ENCODE measurements around the gene TMEM14B. TPM values are rescaled to one million over a fixed set of nuclear protein-coding genes. Genes with fewer than 3 reads are reported as not detected.

The TMEM14B gene
- total and polyA plus RNA-seq, 4 experiments from 2014 or later: 76.9 to 236 (median 127) TPM

GRCh38 chr6:10721850-10722569, 25.6 kb upstream of the TMEM14B start:
- H3K4me1 Mint-ChIP-seq: peaks cover 29 to 60% (median 44%) of the 10 kb centered on the region in 4 donors
- Histone ChIP-seq H3K4me1 (ENCODE audit: insufficient read depth, low read length) (peaks cover 48% of the 10 kb centered on the region), H3K36me3 (ENCODE audit: insufficient read depth, low read length) (peaks cover 4% of the 10 kb centered on the region), H3K27ac (ENCODE audit: low read depth, low read length) (peak overlapping the region; percentile 62), H3K9me3 (ENCODE audit: control insufficient read depth in 1 of 2, low read length in 2 of 2) (no peaks in the 10 kb centered on the region), H3K4me3 (ENCODE audit: low read length in 2 of 2) (peak overlapping the region; percentile 24 to 57), H3K27me3 (ENCODE audit: insufficient read depth, low read length) (no peaks in the 10 kb centered on the region)
- ChIA-PET CTCF (ENCODE audit: partially characterized antibody) (interaction anchor here (0.7 to 2.8 kb wide), 4 partner anchors 25 to 244 kb away, joined by 3 to 9 read pairs (median 4); partner anchors contain the start of gene TMEM14B), POLR2A (ENCODE audit: partially characterized antibody) (interaction anchor here (0.8 to 6.3 kb wide), 6 partner anchors 13 to 1288 kb away, joined by 3 to 118 read pairs (median 5); partner anchors contain the start of genes C6orf52, PAK1IP1 and TMEM14B)
- intact Hi-C loops (cut with micrococcal nuclease): no loop called here
- DNase-seq: no peak
- peaks cover 0 to 5% (median 0%) of the 10 kb centered on the region in 8 donors for H3K9me3 Mint-ChIP-seq
- peaks cover 5 to 9% of the 10 kb centered on the region in 2 donors for H3K36me3 Mint-ChIP-seq
- H3K27me3 Mint-ChIP-seq: no peaks in the 10 kb centered on the region
- H3K4me3 Mint-ChIP-seq: peak overlapping the region; percentile 93 to 97 (median 96)
- H3K27ac Mint-ChIP-seq: peak overlapping the region; percentile 84 to 96 (median 93)

DNA sequence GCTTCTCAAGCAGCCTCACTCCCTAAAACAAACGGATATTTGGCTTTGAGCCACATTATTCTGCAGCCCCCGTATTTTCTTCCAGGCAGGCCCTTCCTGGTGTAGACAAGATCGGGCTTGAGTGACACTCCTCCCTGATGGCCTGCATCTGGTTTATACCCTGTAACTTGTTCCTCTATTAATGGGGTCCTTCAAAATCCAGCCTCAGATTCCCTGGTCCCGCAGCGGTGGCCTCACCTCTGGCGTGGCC, 25.1 kb upstream of the TMEM14B start:
- CTCF ChIA-PET (ENCODE audit: partially characterized antibody): interaction anchor here (1.2 kb wide), 2 partner anchors 25 to 244 kb away, joined by 3 to 5 read pairs; partner anchors contain the start of gene TMEM14B
- no peaks in the 10 kb centered on the region for H3K27me3 Mint-ChIP-seq
- H3K4me3 ChIP-seq (ENCODE audit: low read length in 2 of 2): peak overlapping the region; percentile 24 to 57
- H3K9me3 Mint-ChIP-seq: peaks cover 0 to 5% (median 0%) of the 10 kb centered on the region in 8 donors
- peaks cover 5 to 12% of the 10 kb centered on the region in 2 donors for H3K36me3 Mint-ChIP-seq
- peak overlapping the region; percentile 84 to 96 (median 93) for H3K27ac Mint-ChIP-seq
- H3K4me3 Mint-ChIP-seq: peak overlapping the region; percentile 93 to 97 (median 96)
- H3K36me3 ChIP-seq (ENCODE audit: insufficient read depth, low read length): peaks cover 4% of the 10 kb centered on the region
- intact Hi-C loops (cut with micrococcal nuclease): no loop called here
- POLR2A ChIA-PET (ENCODE audit: partially characterized antibody): interaction anchor here (0.8 to 6.3 kb wide), 6 partner anchors 14 to 1287 kb away, joined by 3 to 118 read pairs (median 5); partner anchors contain the start of genes C6orf52, PAK1IP1 and TMEM14B
- H3K27ac ChIP-seq (ENCODE audit: low read depth, low read length): peak overlapping the region; percentile 62
- H3K27me3 ChIP-seq (ENCODE audit: insufficient read depth, low read length): no peaks in the 10 kb centered on the region
- peaks cover 48% of the 10 kb centered on the region for H3K4me1 ChIP-seq (ENCODE audit: insufficient read depth, low read length)
- H3K4me1 Mint-ChIP-seq: peaks cover 31 to 60% (median 46%) of the 10 kb centered on the region in 4 donors
- DNase-seq: no peak
- no peaks in the 10 kb centered on the region for H3K9me3 ChIP-seq (ENCODE audit: control insufficient read depth in 1 of 2, low read length in 2 of 2)

DNA sequence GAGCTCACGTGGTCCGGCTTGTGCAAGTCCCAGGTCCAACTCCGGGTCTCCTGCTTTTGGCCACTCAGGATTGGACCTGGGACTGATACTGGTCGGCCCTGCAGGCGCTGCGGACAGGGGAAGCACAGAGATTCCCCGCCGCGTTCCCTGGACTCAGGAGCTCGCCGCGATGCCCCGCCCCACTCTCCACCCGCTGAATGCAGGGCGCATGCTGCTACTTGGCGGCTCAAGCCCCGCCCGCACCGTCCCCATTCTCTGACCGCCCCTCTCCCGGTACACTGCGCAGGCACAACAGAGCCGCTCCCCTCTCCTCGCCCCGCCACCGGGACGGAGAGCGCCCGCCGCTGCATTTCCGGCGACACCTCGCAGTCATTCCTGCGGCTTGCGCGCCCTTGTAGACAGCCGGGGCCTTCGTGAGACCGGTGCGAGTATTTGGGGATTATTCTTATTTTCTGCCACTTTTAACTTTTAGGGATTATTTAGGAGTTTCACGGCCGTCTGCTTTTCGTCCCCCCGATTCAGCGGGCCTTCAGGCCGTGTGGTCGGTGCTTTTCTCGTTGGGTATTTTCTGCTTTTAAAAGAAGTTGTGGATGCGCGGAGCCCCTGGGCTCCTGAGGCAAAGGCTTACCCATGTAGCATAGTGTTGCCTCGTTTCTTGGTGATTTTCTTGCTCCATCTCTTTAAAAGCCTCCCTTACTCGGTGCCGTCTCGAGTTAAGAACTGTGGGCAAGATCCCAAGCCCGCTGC, 24.6 kb upstream of the TMEM14B start, which contains the start of gene TMEM14C:
Gene TMEM14C (plus strand): TSS at position 251 of the 747 bp plus-strand sequence. CDS start 1,544 bp downstream, outside the sequence.
- peaks cover 5 to 15% of the 10 kb centered on the region in 2 donors for H3K36me3 Mint-ChIP-seq
- H3K4me1 ChIP-seq (ENCODE audit: insufficient read depth, low read length): peaks cover 48% of the 10 kb centered on the region
- POLR2A ChIA-PET (ENCODE audit: partially characterized antibody): interaction anchor here (0.8 to 6.3 kb wide), 6 partner anchors 14 to 1287 kb away, joined by 3 to 118 read pairs (median 5); partner anchors contain the start of genes C6orf52, PAK1IP1 and TMEM14B
- peak within 1 kb of the TSS; percentile 62 for H3K27ac ChIP-seq (ENCODE audit: low read depth, low read length)
- intact Hi-C loops (cut with micrococcal nuclease): loop anchor here (1.0 kb wide), 3 partner anchors 24 to 78 kb away; partner anchors contain the start of genes C6orf52, PAK1IP1 and TMEM14B
- no peaks in the 10 kb centered on the region for H3K27me3 ChIP-seq (ENCODE audit: insufficient read depth, low read length)
- CTCF ChIA-PET (ENCODE audit: partially characterized antibody): interaction anchor here (1.2 kb wide), 2 partner anchors 24 to 245 kb away, joined by 3 to 5 read pairs; partner anchors contain the start of gene TMEM14B
- H3K4me1 Mint-ChIP-seq: peaks cover 34 to 64% (median 48%) of the 10 kb centered on the region in 4 donors
- peak within 1 kb of the TSS; percentile 84 to 96 (median 93) for H3K27ac Mint-ChIP-seq
- no peaks in the 10 kb centered on the region for H3K27me3 Mint-ChIP-seq
- H3K9me3 Mint-ChIP-seq: peaks cover 0 to 5% (median 0%) of the 10 kb centered on the region in 8 donors
- peak within 1 kb of the TSS; percentile 93 to 97 (median 96) for H3K4me3 Mint-ChIP-seq
- peak within 1 kb of the TSS; percentile 24 to 57 for H3K4me3 ChIP-seq (ENCODE audit: low read length in 2 of 2)
- DNase-seq: peak; percentile 61 to 80 (median 68)
- peaks cover 4% of the 10 kb centered on the region for H3K36me3 ChIP-seq (ENCODE audit: insufficient read depth, low read length)
- no peaks in the 10 kb centered on the region for H3K9me3 ChIP-seq (ENCODE audit: control insufficient read depth in 1 of 2, low read length in 2 of 2)

DNA sequence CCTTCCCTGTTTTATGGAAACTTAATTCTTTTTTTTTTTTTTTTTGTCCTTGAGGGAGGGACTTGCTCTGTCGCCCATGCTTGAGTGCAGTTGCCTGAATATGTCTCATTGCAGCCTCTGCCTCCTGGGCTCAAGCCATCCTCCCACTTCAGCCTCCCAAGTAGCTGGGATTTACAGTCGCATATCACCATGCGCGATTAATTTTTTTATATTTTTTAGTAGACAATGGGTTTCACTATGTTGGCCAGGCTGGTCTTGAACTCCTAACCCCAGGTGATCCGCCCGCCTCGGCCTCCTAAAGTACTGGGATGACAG, 24.1 kb upstream of the TMEM14B start:
- Histone ChIP-seq H3K27me3 (ENCODE audit: insufficient read depth, low read length) (no peaks in the 10 kb centered on the region), H3K4me3 (ENCODE audit: low read length in 2 of 2) (peak overlapping the region; percentile 24 to 57), H3K9me3 (ENCODE audit: control insufficient read depth in 1 of 2, low read length in 2 of 2) (no peaks in the 10 kb centered on the region), H3K4me1 (ENCODE audit: insufficient read depth, low read length) (peaks cover 48% of the 10 kb centered on the region), H3K27ac (ENCODE audit: low read depth, low read length) (peak overlapping the region; percentile 62), H3K36me3 (ENCODE audit: insufficient read depth, low read length) (peaks cover 4% of the 10 kb centered on the region)
- H3K27me3 Mint-ChIP-seq: no peaks in the 10 kb centered on the region
- CTCF ChIA-PET (ENCODE audit: partially characterized antibody): no interaction called here
- intact Hi-C loops (cut with micrococcal nuclease): loop anchor here (1.0 kb wide), 3 partner anchors 24 to 78 kb away; partner anchors contain the start of genes C6orf52, PAK1IP1 and TMEM14B
- peaks cover 36 to 69% (median 48%) of the 10 kb centered on the region in 4 donors for H3K4me1 Mint-ChIP-seq
- H3K36me3 Mint-ChIP-seq: peaks cover 5 to 20% of the 10 kb centered on the region in 2 donors
- H3K9me3 Mint-ChIP-seq: peaks cover 0 to 3% (median 0%) of the 10 kb centered on the region in 8 donors
- peak overlapping the region; percentile 93 to 97 (median 96) for H3K4me3 Mint-ChIP-seq
- DNase-seq: no peak
- H3K27ac Mint-ChIP-seq: peak overlapping the region; percentile 84 to 96 (median 93)
- POLR2A ChIA-PET (ENCODE audit: partially characterized antibody): interaction anchor here (2.6 to 6.3 kb wide), 2 partner anchors 24 to 29 kb away, joined by 15 to 118 read pairs; partner anchors contain the start of genes C6orf52, PAK1IP1 and TMEM14B

GRCh38 chr6:10725044-10725443, 22.6 kb upstream of the TMEM14B start:
- Histone ChIP-seq H3K9me3 (ENCODE audit: control insufficient read depth in 1 of 2, low read length in 2 of 2) (no peaks in the 10 kb centered on the region), H3K27ac (ENCODE audit: low read depth, low read length) (no peak overlapping the region), H3K36me3 (ENCODE audit: insufficient read depth, low read length) (peaks cover 9% of the 10 kb centered on the region), H3K27me3 (ENCODE audit: insufficient read depth, low read length) (no peaks in the 10 kb centered on the region), H3K4me3 (ENCODE audit: low read length in 2 of 2) (no peak overlapping the region), H3K4me1 (ENCODE audit: insufficient read depth, low read length) (peaks cover 40% of the 10 kb centered on the region)
- Mint-ChIP-seq H3K36me3 (peaks cover 5 to 26% of the 10 kb centered on the region in 2 donors), H3K27me3 (no peaks in the 10 kb centered on the region), H3K9me3 (peaks cover 0 to 2% (median 0%) of the 10 kb centered on the region in 8 donors), H3K4me1 (peaks cover 33 to 63% (median 43%) of the 10 kb centered on the region in 4 donors), H3K27ac (peak overlapping the region in 3 of 7 donors; percentile 51 to 84 (median 57)), H3K4me3 (peak overlapping the region in 5 of 8 donors; percentile 28 to 55 (median 41))
- DNase-seq: no peak
- POLR2A ChIA-PET (ENCODE audit: partially characterized antibody): interaction anchor here (2.6 to 6.3 kb wide), 2 partner anchors 23 to 30 kb away, joined by 15 to 118 read pairs; partner anchors contain the start of genes C6orf52, PAK1IP1 and TMEM14B
- CTCF ChIA-PET (ENCODE audit: partially characterized antibody): no interaction called here
- intact Hi-C loops (cut with micrococcal nuclease): no loop called here

DNA sequence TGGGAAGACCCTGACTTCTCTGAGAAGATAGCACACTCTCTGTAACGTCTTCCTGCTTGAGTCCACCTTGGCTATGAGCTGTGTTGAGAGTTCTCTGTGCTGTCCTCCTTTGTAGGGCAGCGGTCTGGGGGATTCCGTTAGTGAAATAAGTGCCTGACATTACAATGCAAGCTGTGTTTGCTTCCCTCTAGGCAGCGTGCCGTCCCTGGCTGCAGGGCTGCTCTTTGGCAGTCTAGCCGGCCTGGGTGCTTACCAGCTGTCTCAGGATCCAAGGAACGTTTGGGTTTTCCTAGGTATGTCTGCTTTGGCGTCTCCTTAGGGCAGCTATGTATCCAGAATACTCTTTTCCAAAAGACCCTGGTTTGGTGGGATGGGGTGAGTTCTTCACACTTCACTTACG, 21.9 kb upstream of the TMEM14B start:
- no peak overlapping the region for H3K27ac ChIP-seq (ENCODE audit: low read depth, low read length)
- Mint-ChIP-seq H3K36me3 (peaks cover 12 to 32% of the 10 kb centered on the region in 2 donors), H3K4me1 (peaks cover 33 to 63% (median 43%) of the 10 kb centered on the region in 4 donors), H3K4me3 (peak overlapping the region in 3 of 8 donors; percentile 50 to 65 (median 55)), H3K27me3 (no peaks in the 10 kb centered on the region), H3K27ac (peak overlapping the region in 3 of 7 donors; percentile 70 to 82 (median 73)), H3K9me3 (peaks cover 0 to 2% (median 0%) of the 10 kb centered on the region in 8 donors)
- peaks cover 12% of the 10 kb centered on the region for H3K36me3 ChIP-seq (ENCODE audit: insufficient read depth, low read length)
- no peak for DNase-seq
- CTCF ChIA-PET (ENCODE audit: partially characterized antibody): no interaction called here
- H3K4me1 ChIP-seq (ENCODE audit: insufficient read depth, low read length): peaks cover 39% of the 10 kb centered on the region
- no peak overlapping the region for H3K4me3 ChIP-seq (ENCODE audit: low read length in 2 of 2)
- H3K27me3 ChIP-seq (ENCODE audit: insufficient read depth, low read length): no peaks in the 10 kb centered on the region
- POLR2A ChIA-PET (ENCODE audit: partially characterized antibody): interaction anchor here (2.6 kb wide), 1 partner anchor 31 kb away, joined by 15 read pairs; the partner anchor contains the start of genes C6orf52 and PAK1IP1
- intact Hi-C loops (cut with micrococcal nuclease): no loop called here
- H3K9me3 ChIP-seq (ENCODE audit: control insufficient read depth in 1 of 2, low read length in 2 of 2): no peaks in the 10 kb centered on the region

Measured in CD4-positive, alpha-beta memory T cell (primary cell).